Measurements from ENCODE around the gene EPHB6.

DNA sequence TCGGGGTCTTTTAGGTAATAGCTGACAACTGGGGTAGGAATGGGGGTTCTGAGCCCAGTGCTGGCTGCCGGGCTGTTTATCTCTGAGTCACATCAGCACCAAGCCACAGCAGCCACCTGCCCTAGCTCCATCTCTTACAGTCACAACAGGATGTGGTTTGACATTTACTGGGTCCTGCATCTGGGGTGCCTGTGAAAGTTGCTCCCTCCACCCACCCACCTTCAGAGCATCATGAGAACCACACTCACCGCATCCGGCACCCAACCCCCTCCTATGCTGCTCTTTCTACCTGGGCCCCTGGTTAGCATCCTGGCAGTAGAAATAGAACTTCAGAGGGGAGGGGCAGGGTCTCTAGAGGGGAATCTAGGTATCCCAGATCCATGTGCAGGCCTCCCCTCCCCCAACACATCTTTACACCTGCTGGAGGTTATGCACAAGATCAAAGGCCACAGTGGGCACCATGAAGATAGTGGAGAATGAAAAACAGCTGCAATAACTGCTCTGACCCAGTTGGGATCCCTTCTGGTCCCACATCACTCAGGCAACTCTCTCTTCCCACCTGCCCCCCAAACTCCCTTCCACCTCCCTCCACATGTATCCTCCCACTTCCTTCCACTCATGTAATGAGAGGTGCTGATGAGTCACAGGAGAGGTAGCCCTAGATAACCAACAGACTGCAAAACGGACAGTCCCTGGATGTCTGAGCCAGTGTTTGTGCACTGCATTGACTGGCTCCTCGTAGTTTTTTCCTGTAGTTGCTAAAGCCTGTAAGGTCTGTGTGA, 45.9 kb upstream of the EPHB6 start:
- TF ChIP-seq EZH2 (IDR thresholded peaks at IDR 0.05; ENCODE audit: insufficient read depth, low read length) = no peak
- TF ChIP-seq, protein P1, sequence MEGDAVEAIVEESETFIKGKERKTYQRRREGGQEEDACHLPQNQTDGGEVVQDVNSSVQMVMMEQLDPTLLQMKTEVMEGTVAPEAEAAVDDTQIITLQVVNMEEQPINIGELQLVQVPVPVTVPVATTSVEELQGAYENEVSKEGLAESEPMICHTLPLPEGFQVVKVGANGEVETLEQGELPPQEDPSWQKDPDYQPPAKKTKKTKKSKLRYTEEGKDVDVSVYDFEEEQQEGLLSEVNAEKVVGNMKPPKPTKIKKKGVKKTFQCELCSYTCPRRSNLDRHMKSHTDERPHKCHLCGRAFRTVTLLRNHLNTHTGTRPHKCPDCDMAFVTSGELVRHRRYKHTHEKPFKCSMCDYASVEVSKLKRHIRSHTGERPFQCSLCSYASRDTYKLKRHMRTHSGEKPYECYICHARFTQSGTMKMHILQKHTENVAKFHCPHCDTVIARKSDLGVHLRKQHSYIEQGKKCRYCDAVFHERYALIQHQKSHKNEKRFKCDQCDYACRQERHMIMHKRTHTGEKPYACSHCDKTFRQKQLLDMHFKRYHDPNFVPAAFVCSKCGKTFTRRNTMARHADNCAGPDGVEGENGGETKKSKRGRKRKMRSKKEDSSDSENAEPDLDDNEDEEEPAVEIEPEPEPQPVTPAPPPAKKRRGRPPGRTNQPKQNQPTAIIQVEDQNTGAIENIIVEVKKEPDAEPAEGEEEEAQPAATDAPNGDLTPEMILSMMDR (IDR thresholded peaks at IDR 0.05; ENCODE audit: insufficient read depth, low read depth, low read length) = no peak
